Stimulated activated naive B cell treated with anti-CD40 and anti-IgM and Interleukin-4, amounts not matched to agents 10 μg/mL and 1 μg/mL and 100 μg/mL, for 72 hours (primary cell): ENCODE measurements around the gene MITD1.
"Not testable (repeated sequence)": the region's sequence is repeated elsewhere in the genome, so short reads cannot be mapped to it uniquely, and the experiment has no call there.

Experiments
- ATAC-seq, 2 donors: fragments of 150-1000 bp; cut with Tn5 transposase; replicated peaks; 2 replicates each; pipeline ENCODE4 v1.10.0; 2021; ENCODE audit warnings: moderate library complexity in 1 of 2
- DNase-seq: peaks from one replicate; pipeline ENCODE4 v3.0.0; 2021
- H3K27ac Mint-ChIP-seq: one replicate; pipeline ENCODE4 v1.8.0; 2022; ENCODE audit warnings: mild to moderate bottlenecking, mixed read lengths
- H3K27me3 Mint-ChIP-seq, 2 donors: one replicate each; pipeline ENCODE4 v1.8.0; 2022; ENCODE audit warnings: mixed read lengths in 2 of 2
- H3K36me3 Mint-ChIP-seq, 2 donors: one replicate each; pipeline ENCODE4 v1.8.0; 2022; ENCODE audit warnings: mixed read lengths in 2 of 2, mild to moderate bottlenecking in 1 of 2
- H3K4me1 Mint-ChIP-seq, 2 donors: one replicate each; pipeline ENCODE4 v1.8.0; 2022; ENCODE audit warnings: mixed read lengths in 2 of 2, mild to moderate bottlenecking in 1 of 2
- H3K4me3 Mint-ChIP-seq, 2 donors: one replicate each; pipeline ENCODE4 v1.8.0; 2022; ENCODE audit warnings: mild to moderate bottlenecking in 2 of 2, mixed read lengths in 2 of 2, moderate library complexity in 1 of 2
- H3K9me3 Mint-ChIP-seq, 2 donors: one replicate each; pipeline ENCODE4 v1.8.0; 2022; ENCODE audit warnings: mixed read lengths in 2 of 2, mild to moderate bottlenecking in 1 of 2

MITD1 gene

GRCh38 chr2:99140056-99140859 is 40.6 kb downstream of the MITD1 start:
- Mint-ChIP-seq H3K4me3 (peak overlapping the region; percentile 97 to 99), H3K9me3 (no peaks in the 10 kb centered on the region)

GRCh38 chr2:99139003-99139402 is 41.9 kb downstream of the MITD1 start:
- DNase-seq, result no peak
- Mint-ChIP-seq H3K9me3 (peaks cover 2 to 4% of the 10 kb centered on the region in 2 donors), H3K27me3 (no peaks in the 10 kb centered on the region), H3K4me3 (no peak overlapping the region), H3K27ac (no peak overlapping the region), H3K36me3 (peaks cover 12 to 17% of the 10 kb centered on the region in 2 donors), H3K4me1 (peaks cover 9 to 16% of the 10 kb centered on the region in 2 donors)
- ATAC-seq, result no peak

More at GRCh38 chr2:99140056-99140859, 40.6 kb downstream of the MITD1 start:
- Mint-ChIP-seq H3K36me3 (peaks cover 4 to 8% of the 10 kb centered on the region in 2 donors), H3K4me1 (peaks cover 8 to 16% of the 10 kb centered on the region in 2 donors), H3K27me3 (no peaks in the 10 kb centered on the region), H3K27ac (peak overlapping the region; percentile 91)
- DNase-seq (no peak), ATAC-seq (no peak)

GRCh38 chr2:99135044-99135556 is 45.8 kb downstream of the MITD1 start:
- not testable (repeated sequence) for ATAC-seq, H3K27me3 Mint-ChIP-seq, H3K4me1 Mint-ChIP-seq, DNase-seq, H3K4me3 Mint-ChIP-seq, H3K27ac Mint-ChIP-seq
- Mint-ChIP-seq H3K36me3 (peaks cover 28 to 42% of the 10 kb centered on the region in 2 donors), H3K9me3 (peaks cover 23 to 30% of the 10 kb centered on the region in 2 donors)

- H3K27ac Mint-ChIP-seq, result no peak overlapping the region
- H3K36me3 Mint-ChIP-seq, result peaks cover 48 to 61% of the 10 kb centered on the region in 2 donors
- no peaks in the 10 kb centered on the region for H3K4me1 Mint-ChIP-seq
- H3K4me3 Mint-ChIP-seq, result no peak overlapping the region
- peaks cover 34 to 39% of the 10 kb centered on the region in 2 donors for H3K9me3 Mint-ChIP-seq
- H3K27me3 Mint-ChIP-seq, result no peaks in the 10 kb centered on the region
- ATAC-seq (no peak), DNase-seq (no peak)
Observed at GRCh38 chr2:99127981-99128380, 52.9 kb downstream of the MITD1 start.
